GM18909 (cell line): ENCODE results near the gene SH3RF3.

Experiments
- ATAC-seq: cut with Tn5 transposase; IDR thresholded peaks from one replicate; pipeline ENCODE4 v1.9.1; 2021; ENCODE audit warnings: mild to moderate bottlenecking; ENCODE audit not compliant: unreplicated experiment, poor library complexity

Gene SH3RF3

DNA sequence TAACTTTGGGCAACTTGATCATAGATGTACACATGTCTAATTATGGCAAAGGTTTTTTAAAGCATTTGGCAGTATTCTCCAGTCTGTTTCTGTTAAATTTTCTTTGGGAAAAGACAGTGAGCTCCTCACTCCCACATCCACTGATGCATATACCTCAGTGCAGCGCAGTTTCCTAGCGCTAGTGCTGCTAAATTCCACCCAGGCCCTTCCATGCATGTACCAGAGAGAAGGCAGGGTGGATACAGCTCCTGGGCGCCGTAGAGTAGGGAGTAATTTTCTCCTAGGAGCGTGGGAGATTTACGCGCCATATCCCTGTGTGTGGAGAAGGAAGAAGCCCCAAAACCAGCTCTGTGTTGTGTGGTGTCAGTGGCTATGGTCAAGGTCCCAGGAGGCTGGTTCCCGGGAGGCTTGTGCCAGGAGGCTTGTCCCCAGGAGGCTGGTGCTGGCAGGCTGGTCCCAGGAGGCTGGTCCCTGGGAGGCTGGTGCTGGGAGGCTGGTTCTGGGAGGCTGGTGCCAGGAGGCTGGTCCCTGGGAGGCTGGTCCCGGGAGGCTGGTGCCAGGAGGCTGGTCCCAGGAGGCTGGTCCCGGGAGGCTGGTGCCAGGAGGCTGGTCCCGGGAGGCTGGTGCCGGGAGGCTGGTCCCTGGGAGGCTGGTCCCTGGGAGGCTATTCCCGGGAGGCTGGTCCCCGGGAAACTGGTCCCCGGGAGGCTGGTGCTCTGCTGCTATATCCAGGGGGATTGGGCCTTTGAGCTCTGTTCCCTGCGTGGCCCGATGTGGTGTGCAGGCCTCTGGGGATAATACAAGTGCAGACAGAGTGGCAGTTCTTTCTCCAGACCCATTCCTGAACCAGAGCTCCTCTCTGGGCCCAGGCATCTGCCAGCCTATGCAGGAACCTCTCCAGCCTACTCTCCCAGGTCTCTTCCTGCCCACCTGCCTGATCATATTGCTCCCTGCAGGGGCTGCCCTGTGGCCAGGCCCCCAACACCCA lies 323.6 kb downstream of the SH3RF3 start:
- ATAC-seq: no peak

- ATAC-seq: no peak
Measured at GRCh38 chr2:109453371-109453995, 324.5 kb downstream of the SH3RF3 start.

- ATAC-seq: no peak
Measured at GRCh38 chr2:109454304-109454703, 325.3 kb downstream of the SH3RF3 start.

DNA sequence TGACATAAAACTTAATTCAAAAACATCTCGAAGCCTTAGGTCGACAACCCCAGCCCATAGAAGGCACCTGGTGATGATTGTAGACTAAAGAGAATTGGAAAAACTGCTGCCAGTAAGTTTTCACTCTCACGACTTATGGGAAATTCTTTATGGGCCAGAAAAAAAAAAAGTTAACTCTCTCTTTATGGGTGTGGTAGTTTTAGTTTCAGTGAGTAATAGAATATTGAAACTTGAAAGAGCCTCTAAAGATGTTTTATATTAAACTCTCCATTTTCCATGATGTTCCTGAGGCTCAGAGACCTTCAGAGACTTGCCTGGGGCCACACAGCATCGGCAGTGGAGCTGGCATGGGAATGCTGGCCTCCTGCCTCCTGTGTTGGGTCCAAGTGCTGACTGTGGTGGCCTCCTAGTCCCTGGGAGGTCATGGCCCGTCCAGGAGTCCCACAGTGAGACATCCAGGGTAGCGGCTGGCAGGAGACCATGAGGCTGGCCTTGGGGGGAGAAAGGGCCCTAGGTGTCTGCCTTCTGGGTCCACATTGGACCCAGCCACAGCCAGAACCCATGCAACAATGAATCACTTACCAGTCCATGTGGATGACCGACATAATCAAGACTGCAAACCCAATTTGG lies 325.9 kb downstream of the SH3RF3 start:
- ATAC-seq: no peak

DNA sequence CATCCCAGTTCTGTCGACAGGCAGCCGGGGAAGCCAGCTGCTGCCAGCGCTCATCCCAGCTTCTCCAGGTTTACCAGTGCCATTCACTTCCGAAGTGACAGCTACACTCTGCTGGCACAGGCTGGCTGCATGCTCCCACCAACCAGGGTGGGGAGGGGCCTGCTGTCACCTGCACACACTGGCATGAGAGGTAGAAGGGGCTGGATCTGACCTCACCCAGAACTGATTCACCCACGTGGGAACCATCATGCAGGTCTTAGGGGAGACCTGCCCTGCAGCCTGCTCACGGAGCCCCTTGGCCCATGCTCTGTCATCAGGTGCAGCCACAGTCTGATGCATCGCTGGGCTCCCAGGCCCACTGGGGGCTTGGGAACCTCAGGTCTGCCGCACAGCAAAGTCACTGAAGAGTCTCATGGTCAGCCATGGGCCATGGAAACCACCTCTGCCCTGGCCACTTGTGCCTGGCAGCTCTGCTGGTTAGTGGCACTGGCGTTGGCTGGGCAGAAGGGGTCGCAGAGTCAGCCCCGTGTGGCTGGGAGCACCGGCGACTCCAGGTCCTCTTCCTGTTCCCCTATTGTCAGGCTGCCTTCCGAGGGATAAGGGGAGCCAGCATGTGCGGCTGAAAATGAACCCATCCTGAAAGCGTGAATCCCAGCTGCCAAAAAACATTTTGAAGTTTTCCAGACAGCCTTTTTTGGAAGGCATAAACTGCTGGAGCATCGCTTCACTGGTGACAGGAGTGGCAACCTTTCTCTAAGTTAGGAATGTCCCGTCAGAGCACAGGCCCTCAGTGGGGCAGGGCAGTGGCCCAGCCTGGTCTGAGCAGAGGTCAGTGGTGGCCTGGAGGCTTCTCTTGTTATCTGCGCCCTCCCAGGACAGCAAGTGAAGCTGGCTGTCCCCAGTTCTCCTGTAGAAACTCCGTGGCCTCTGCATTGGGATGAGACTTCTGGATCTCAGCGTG lies 327.0 kb downstream of the SH3RF3 start:
- ATAC-seq: no peak

GRCh38 chr2:109456776-109457175 lies 327.8 kb downstream of the SH3RF3 start:
- ATAC-seq: no peak

DNA sequence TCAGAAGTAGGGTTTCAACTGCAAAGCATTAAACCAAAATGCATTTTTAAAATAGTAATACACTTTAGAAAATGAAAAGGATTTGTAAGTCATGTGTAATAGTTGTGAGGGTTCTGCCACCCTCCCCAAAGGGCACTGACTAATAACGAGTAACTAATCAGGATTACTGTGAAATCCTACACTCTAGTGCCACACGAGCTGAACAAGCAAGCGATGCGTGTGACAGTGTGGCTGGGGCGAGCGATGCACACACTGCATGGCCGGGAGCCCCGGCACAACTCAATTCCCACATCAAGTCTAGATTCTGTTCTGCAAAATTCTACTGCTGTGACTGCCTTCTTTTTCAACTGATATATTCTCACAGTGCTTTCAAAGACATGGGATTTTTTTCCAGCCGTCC lies 328.4 kb downstream of the SH3RF3 start:
- no peak for ATAC-seq

- no peak for ATAC-seq
Measured at GRCh38 chr2:109457794-109458193, 328.8 kb downstream of the SH3RF3 start.

- ATAC-seq: no peak
Measured at GRCh38 chr2:109458512-109458911, 329.5 kb downstream of the SH3RF3 start.

DNA sequence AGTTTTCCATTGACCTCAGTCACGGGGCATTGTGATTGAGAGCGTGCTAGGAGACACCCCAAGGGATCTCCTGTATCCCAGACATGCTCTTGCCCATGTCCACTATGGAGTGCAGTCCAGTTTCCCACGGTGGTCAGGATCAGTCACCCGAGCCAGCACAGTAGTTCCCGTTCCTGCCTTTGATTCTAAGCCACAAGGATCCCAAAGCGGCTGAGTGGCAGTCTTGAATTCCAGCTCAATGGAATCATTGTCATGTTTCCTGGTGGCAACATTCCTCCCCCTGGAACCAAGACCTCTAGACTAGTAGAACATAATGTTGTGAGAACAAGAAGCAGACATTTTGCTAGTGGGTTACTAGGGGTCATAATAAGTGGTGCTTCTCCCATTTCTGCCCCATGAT lies 330.5 kb downstream of the SH3RF3 start:
- no peak for ATAC-seq

DNA sequence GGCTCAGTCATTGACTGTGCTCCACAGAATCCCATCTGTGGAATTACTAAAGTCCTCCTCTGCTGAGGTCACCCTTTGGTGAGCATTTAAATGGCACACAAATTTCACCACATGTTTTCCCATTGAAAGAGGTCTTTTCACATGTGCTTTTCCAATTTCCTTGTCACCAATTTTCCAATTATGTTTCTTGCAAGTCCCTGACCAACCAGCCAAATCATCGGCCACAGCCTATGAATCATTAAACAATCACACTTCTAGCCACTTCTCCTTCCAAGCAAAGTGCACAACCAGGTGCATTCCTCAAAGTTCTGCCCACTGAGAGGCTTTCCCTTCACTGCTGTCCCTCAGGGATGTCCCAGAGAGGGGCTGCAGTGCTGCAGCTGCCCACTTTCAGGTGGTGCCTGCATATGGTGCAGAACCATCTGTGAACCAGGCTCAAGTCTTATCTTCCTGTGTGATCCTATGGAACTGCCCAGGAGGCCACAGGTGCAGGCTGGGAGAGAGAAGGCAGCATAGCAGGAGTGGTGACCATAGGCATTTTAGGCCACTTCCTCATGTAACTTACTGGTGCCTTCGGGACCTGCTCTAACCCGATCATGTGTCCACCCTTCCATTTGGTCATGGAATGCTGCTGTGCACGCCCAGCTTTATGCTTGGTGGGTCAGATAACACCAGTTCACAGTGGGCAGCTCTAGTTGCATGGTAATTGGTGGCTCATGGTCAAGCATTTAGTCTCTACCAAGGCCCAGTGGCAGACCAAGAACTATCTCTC lies 331.7 kb downstream of the SH3RF3 start:
- no peak for ATAC-seq

GRCh38 chr2:109463236-109463635 lies 334.2 kb downstream of the SH3RF3 start:
- ATAC-seq: no peak

GRCh38 chr2:109463891-109464290 lies 334.9 kb downstream of the SH3RF3 start:
- no peak for ATAC-seq

GRCh38 chr2:109466674-109467575 lies 337.9 kb downstream of the SH3RF3 start:
- ATAC-seq: no peak

- no peak for ATAC-seq
Measured at GRCh38 chr2:109467701-109468100, 338.7 kb downstream of the SH3RF3 start.

- no peak for ATAC-seq
Measured at GRCh38 chr2:109468893-109469292, 339.9 kb downstream of the SH3RF3 start.

DNA sequence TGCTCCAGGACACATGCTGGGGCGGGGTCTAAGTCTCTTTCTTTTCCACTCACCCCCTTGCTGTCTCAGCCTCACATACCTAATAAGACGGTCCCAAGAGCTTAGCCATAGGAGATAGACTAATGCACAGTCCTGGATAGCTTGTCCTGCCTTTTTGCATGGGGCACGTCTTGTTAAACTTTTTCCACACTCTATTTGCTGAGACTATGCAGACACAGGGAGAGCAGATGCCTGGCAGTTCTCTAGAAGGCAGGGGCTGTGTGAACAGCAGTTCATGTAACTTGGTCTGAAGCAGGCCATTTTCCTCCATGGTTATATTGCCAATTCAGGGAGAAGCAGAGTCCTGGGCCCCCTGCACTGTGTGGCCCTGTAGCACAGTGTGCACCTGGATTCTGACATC lies 342.7 kb downstream of the SH3RF3 start:
- ATAC-seq: no peak

GRCh38 chr2:109472331-109472959 lies 343.4 kb downstream of the SH3RF3 start:
- ATAC-seq: no peak
